H9 (cell line): Measurements from ENCODE around the gene ARHGAP22. TPM values are rescaled to one million over a fixed set of nuclear protein-coding genes. Genes with fewer than 3 reads are reported as not detected.

Source experiments
- DNase-seq: peaks from one replicate; pipeline ENCODE4 v3.0.0-alpha.2; 2017
- H2AFZ ChIP-seq: one replicate; pipeline ENCODE4 v1.6.1; 2013; ENCODE audit warnings: mild to moderate bottlenecking, low read length, control low read depth, moderate library complexity
- H2AK5ac ChIP-seq: 2 replicates; pipeline ENCODE4 v1.6.1; 2013; ENCODE audit warnings: low read length, control low read depth, mixed read lengths; ENCODE audit not compliant: insufficient read length
- H2BK120ac ChIP-seq: one replicate; pipeline ENCODE4 v1.6.1; 2013; ENCODE audit warnings: low read depth, mild to moderate bottlenecking, low read length, control low read depth, inconsistent platforms; ENCODE audit not compliant: poor library complexity, severe bottlenecking
- H2BK12ac ChIP-seq: 2 replicates; pipeline ENCODE4 v1.6.1; 2013; ENCODE audit warnings: low read length, control low read depth, mixed read lengths, low read depth; ENCODE audit not compliant: insufficient read length
- H2BK15ac ChIP-seq: 2 replicates; pipeline ENCODE4 v1.6.1; 2013; ENCODE audit warnings: low read depth, low read length, control low read depth
- H2BK20ac ChIP-seq: one replicate; pipeline ENCODE4 v1.6.1; 2013; ENCODE audit warnings: low read depth, mild to moderate bottlenecking, low read length, control low read depth, inconsistent platforms; ENCODE audit not compliant: poor library complexity, severe bottlenecking
- H2BK5ac ChIP-seq: 2 replicates; pipeline ENCODE4 v1.6.1; 2013; ENCODE audit warnings: low read length, control low read depth, mixed read lengths; ENCODE audit not compliant: insufficient read length
- H3K14ac ChIP-seq: 2 replicates; pipeline ENCODE4 v1.6.1; 2013; ENCODE audit warnings: low read length, control low read depth; ENCODE audit not compliant: insufficient read depth
- H3K18ac ChIP-seq: 2 replicates; pipeline ENCODE4 v1.6.1; 2013; ENCODE audit warnings: low read depth, mild to moderate bottlenecking, mixed read lengths, low read length, control low read depth; ENCODE audit not compliant: insufficient read length
- H3K23ac ChIP-seq: 2 replicates; pipeline ENCODE4 v1.6.1; 2013; ENCODE audit warnings: low read length, control low read depth, mixed read lengths, low read depth; ENCODE audit not compliant: insufficient read length
- H3K23me2 ChIP-seq: 2 replicates; pipeline ENCODE4 v1.6.1; 2013; ENCODE audit warnings: low read depth, mild to moderate bottlenecking, mixed read lengths, low read length, control low read depth; ENCODE audit not compliant: insufficient read length, poor library complexity, severe bottlenecking
- H3K27ac ChIP-seq: 2 replicates; pipeline ENCODE4 v1.5.1; 2013; ENCODE audit warnings: low read length, control low read depth, mixed read lengths, low read depth; ENCODE audit not compliant: insufficient read length
- H3K27me3 ChIP-seq: 2 replicates; pipeline ENCODE4 v1.6.1; 2013; ENCODE audit warnings: low read length, control low read depth, inconsistent platforms; ENCODE audit not compliant: insufficient read depth
- H3K4ac ChIP-seq: 2 replicates; pipeline ENCODE4 v1.6.1; 2013; ENCODE audit warnings: low read depth, mild to moderate bottlenecking, control low read depth, inconsistent platforms, low read length, moderate library complexity
- H3K4me1 ChIP-seq: 2 replicates; pipeline ENCODE4 v1.6.1; 2013; ENCODE audit warnings: low read length, control low read depth, inconsistent platforms; ENCODE audit not compliant: insufficient read depth
- H3K4me2 ChIP-seq: 2 replicates; pipeline ENCODE4 v1.6.1; 2013; ENCODE audit warnings: low read length, control low read depth, mixed read lengths; ENCODE audit not compliant: insufficient read length, insufficient read depth
- H3K56ac ChIP-seq: 2 replicates; pipeline ENCODE4 v1.6.1; 2013; ENCODE audit warnings: low read depth, mild to moderate bottlenecking, mixed read lengths, low read length, control low read depth; ENCODE audit not compliant: insufficient read length
- H3K79me1 ChIP-seq: 2 replicates; pipeline ENCODE4 v1.6.1; 2013; ENCODE audit warnings: low read depth, mild to moderate bottlenecking, moderate library complexity, low read length, control low read depth, inconsistent platforms; ENCODE audit not compliant: insufficient read depth, poor library complexity, severe bottlenecking
- H3K79me2 ChIP-seq: 2 replicates; pipeline ENCODE4 v1.6.1; 2013; ENCODE audit warnings: low read length, control low read depth, inconsistent platforms; ENCODE audit not compliant: insufficient read depth
- H3K9ac ChIP-seq: 2 replicates; pipeline ENCODE4 v1.6.1; 2013; ENCODE audit warnings: low read length, control low read depth, mixed read lengths; ENCODE audit not compliant: insufficient read length; ENCODE audit errors: extremely low read depth
- H3K9me3 ChIP-seq: one replicate; pipeline ENCODE4 v1.6.1; 2013; ENCODE audit warnings: low read depth, low read length, inconsistent platforms; ENCODE audit not compliant: control insufficient read depth
- H3T11ph ChIP-seq: one replicate; pipeline ENCODE4 v1.6.1; 2013; ENCODE audit warnings: mild to moderate bottlenecking, low read length, control low read depth, inconsistent platforms
- H4K20me1 ChIP-seq: one replicate; pipeline ENCODE4 v1.6.1; 2013; ENCODE audit not compliant: control insufficient read depth, insufficient read length, insufficient read depth
- H4K5ac ChIP-seq: 2 replicates; pipeline ENCODE4 v1.6.1; 2013; ENCODE audit warnings: low read depth, mild to moderate bottlenecking, mixed read lengths, low read length, control low read depth; ENCODE audit not compliant: insufficient read length
- H4K8ac ChIP-seq: replicated peaks from 2 replicates; pipeline ENCODE4 v1.6.1; 2013; ENCODE audit warnings: low read length, control low read depth, mixed read lengths, low read depth; ENCODE audit not compliant: insufficient read length
- H4K91ac ChIP-seq: 2 replicates; pipeline ENCODE4 v1.6.1; 2013; ENCODE audit warnings: low read depth, mild to moderate bottlenecking, moderate library complexity, mixed read lengths, low read length, control low read depth; ENCODE audit not compliant: insufficient read length
- H3K27ac Mint-ChIP-seq, 3 experiments: 2 replicates in 2 of 3; 3 replicates in 1 of 3; pipeline ENCODE4 v1.8.0; 2020 to 2021; ENCODE audit warnings: mixed read lengths in 3 of 3, mild to moderate bottlenecking in 1 of 3, moderate library complexity in 1 of 3
- H3K27me3 Mint-ChIP-seq: 2 replicates; pipeline ENCODE4 v1.8.0; 2021; ENCODE audit warnings: low read depth, mild to moderate bottlenecking, moderate library complexity, mixed read lengths
- H3K36me3 Mint-ChIP-seq, 3 experiments: 2 replicates in 2 of 3; 3 replicates in 1 of 3; pipeline ENCODE4 v1.8.0; 2020 to 2021; ENCODE audit warnings: low read depth in 3 of 3, mixed read lengths in 3 of 3; ENCODE audit not compliant: insufficient read depth in 1 of 3
- H3K4me1 Mint-ChIP-seq, 2 experiments: 2 replicates each; pipeline ENCODE4 v1.8.0; 2020; ENCODE audit warnings: mixed read lengths in 2 of 2
- H3K4me3 Mint-ChIP-seq, 2 experiments: 2 replicates in 1 of 2; 3 replicates in 1 of 2; pipeline ENCODE4 v1.8.0; 2020 to 2021; ENCODE audit warnings: mild to moderate bottlenecking in 2 of 2, mixed read lengths in 2 of 2, moderate library complexity in 1 of 2
- H3K9me3 Mint-ChIP-seq, 2 experiments: 2 replicates in 1 of 2; 3 replicates in 1 of 2; pipeline ENCODE4 v1.8.0; 2020; ENCODE audit warnings: mild to moderate bottlenecking in 2 of 2, mixed read lengths in 2 of 2, moderate library complexity in 1 of 2
- WGBS: extraction: QIAGEN DNeasy Blood & Tissue Kit; methylation state at CpG from one replicate; pipeline ENCODE4 v1.1.7; 2013; ENCODE audit warnings: missing lambda C conversion rate, low lambda C conversion rate, mixed read lengths; ENCODE audit not compliant: insufficient read length; ENCODE audit errors: extremely low coverage; 5-methylcytosine and 5-hydroxymethylcytosine counted together
- total RNA-seq: library from RNA; stranded (reverse); gene quantifications from 2 replicates; pipeline ENCODE4 v1.2.1, GENCODE V29; 2021
- TF ChIP-seq, protein P1 (sequence below): fragments of 200-600 bp; sonication (generic); conservative IDR thresholded peaks from 3 replicates; pipeline ENCODE4 v1.8.0; 2021; ENCODE audit warnings: antibody characterized with exemption, mild to moderate bottlenecking

ARHGAP22 gene
- total RNA-seq, 1 experiment from 2014 or later, result 7.4 TPM

DNA sequence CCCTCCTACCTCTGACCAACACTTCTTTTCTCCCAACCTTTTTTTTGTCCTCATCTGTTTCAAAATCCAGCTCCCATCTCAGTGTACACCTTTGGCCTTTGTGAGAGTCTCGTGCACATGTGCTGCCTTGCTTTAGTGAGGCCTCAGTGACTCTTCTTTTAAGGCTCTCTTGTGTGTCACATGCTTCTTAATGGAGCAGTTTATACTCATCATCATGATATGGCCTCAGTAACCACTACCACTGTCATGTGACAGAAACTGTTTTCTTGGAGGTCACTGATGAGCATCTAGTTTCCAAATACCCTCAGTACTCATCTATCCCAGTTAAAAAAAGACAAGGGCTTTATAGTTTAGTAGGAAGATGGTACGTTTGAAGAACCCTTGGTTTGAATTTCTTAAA, 8.1 kb upstream of the ARHGAP22 start:
- no peak overlapping the region for H2BK5ac ChIP-seq
- H3K27ac Mint-ChIP-seq, result no peak overlapping the region
- H3K23me2 ChIP-seq, result no peaks in the 10 kb centered on the region
- WGBS, result no CpG with 5 or more reads among the region's 2 CpGs
- peaks cover 15% of the 10 kb centered on the region for H3K27me3 Mint-ChIP-seq
- no peak overlapping the region for H2BK12ac ChIP-seq
- no peak overlapping the region for H2AFZ ChIP-seq
- peaks cover 7 to 13% of the 10 kb centered on the region in 2 experiments for H3K4me1 Mint-ChIP-seq
- no peak overlapping the region for H3K14ac ChIP-seq
- H4K8ac ChIP-seq, result no peak overlapping the region
- H3K79me2 ChIP-seq, result no peaks in the 10 kb centered on the region
- H3K4me2 ChIP-seq, result no peak overlapping the region
- no peak overlapping the region for H3K56ac ChIP-seq
- H4K91ac ChIP-seq, result no peak overlapping the region
- TF ChIP-seq, protein P1, sequence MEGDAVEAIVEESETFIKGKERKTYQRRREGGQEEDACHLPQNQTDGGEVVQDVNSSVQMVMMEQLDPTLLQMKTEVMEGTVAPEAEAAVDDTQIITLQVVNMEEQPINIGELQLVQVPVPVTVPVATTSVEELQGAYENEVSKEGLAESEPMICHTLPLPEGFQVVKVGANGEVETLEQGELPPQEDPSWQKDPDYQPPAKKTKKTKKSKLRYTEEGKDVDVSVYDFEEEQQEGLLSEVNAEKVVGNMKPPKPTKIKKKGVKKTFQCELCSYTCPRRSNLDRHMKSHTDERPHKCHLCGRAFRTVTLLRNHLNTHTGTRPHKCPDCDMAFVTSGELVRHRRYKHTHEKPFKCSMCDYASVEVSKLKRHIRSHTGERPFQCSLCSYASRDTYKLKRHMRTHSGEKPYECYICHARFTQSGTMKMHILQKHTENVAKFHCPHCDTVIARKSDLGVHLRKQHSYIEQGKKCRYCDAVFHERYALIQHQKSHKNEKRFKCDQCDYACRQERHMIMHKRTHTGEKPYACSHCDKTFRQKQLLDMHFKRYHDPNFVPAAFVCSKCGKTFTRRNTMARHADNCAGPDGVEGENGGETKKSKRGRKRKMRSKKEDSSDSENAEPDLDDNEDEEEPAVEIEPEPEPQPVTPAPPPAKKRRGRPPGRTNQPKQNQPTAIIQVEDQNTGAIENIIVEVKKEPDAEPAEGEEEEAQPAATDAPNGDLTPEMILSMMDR, result no peak
- no peak overlapping the region for H2BK20ac ChIP-seq
- no peak overlapping the region for H2BK120ac ChIP-seq
- H3K4me1 ChIP-seq, result 0 out of 2 replicates have a peak, but pooled peaks cover under 1% of the 10 kb centered on the region
- H3K18ac ChIP-seq, result no peak overlapping the region
- H3K9ac ChIP-seq, result no peak overlapping the region
- no peaks in the 10 kb centered on the region; a peak in 1 of 7 replicates for H3K36me3 Mint-ChIP-seq
- H3K79me1 ChIP-seq, result no peaks in the 10 kb centered on the region
- H3T11ph ChIP-seq, result no peak overlapping the region
- no peak overlapping the region for H3K4me3 Mint-ChIP-seq
- H4K20me1 ChIP-seq, result no peaks in the 10 kb centered on the region
- H2AK5ac ChIP-seq, result no peak overlapping the region
- H3K9me3 ChIP-seq, result no peaks in the 10 kb centered on the region
- H3K4ac ChIP-seq, result no peak overlapping the region
- H3K23ac ChIP-seq, result no peak overlapping the region
- H3K27ac ChIP-seq, result no peak overlapping the region
- H3K9me3 Mint-ChIP-seq, result peaks cover 0 to 3% of the 10 kb centered on the region in 2 experiments; a peak in 1 of 5 replicates
- H4K5ac ChIP-seq, result no peak overlapping the region
- H2BK15ac ChIP-seq, result no peak overlapping the region
- H3K27me3 ChIP-seq, result no peaks in the 10 kb centered on the region
- DNase-seq, result no peak
